Natural killer cell (primary cell): ENCODE measurements around the gene ABI3BP. TPM values are rescaled to one million over a fixed set of nuclear protein-coding genes. Genes with fewer than 3 reads are reported as not detected.

Experiments
- ATAC-seq, 3 donors: fragments of 150-1000 bp in 2 of 3; fragments of 200-7000 bp in 1 of 3; cut with Tn5 transposase; 1 replicate in 1 of 3; 2 replicates in 2 of 3; pipeline ENCODE4 v1.10.0; 2021; ENCODE audit warnings: mild to moderate bottlenecking in 2 of 3, moderate library complexity in 2 of 3
- DNase-seq, 2 donors: peaks; one replicate each; pipeline versions ENCODE4 v3.0.0 to v3.0.0-alpha.2; 2013 to 2021; ENCODE audit warnings: mixed read lengths in 1 of 2
- H3K27ac ChIP-seq: one replicate; pipeline ENCODE4 v1.5.1; 2013; ENCODE audit warnings: mild to moderate bottlenecking, low read length
- H3K27me3 ChIP-seq: one replicate; pipeline ENCODE4 v1.6.1; 2013; ENCODE audit warnings: low read length; ENCODE audit not compliant: control insufficient read depth, insufficient read depth
- H3K36me3 ChIP-seq: one replicate; pipeline ENCODE4 v1.6.1; 2013; ENCODE audit warnings: low read length; ENCODE audit not compliant: control insufficient read depth, insufficient read depth
- H3K4me1 ChIP-seq: one replicate; pipeline ENCODE4 v1.6.1; 2013; ENCODE audit warnings: low read length; ENCODE audit not compliant: control insufficient read depth, insufficient read depth
- H3K4me3 ChIP-seq: one replicate; pipeline ENCODE4 v1.5.1; 2013; ENCODE audit warnings: low read length
- H3K9me3 ChIP-seq: one replicate; pipeline ENCODE4 v1.6.1; 2013; ENCODE audit warnings: low read length; ENCODE audit not compliant: control insufficient read depth, insufficient read depth
- H3K27ac Mint-ChIP-seq, 2 donors: one replicate each; pipeline ENCODE4 v1.8.0; 2022; ENCODE audit warnings: mild to moderate bottlenecking in 2 of 2, mixed read lengths in 2 of 2, moderate library complexity in 1 of 2
- H3K27me3 Mint-ChIP-seq, 2 donors: one replicate each; pipeline ENCODE4 v1.8.0; 2022; ENCODE audit warnings: low read depth in 2 of 2, mixed read lengths in 2 of 2
- H3K36me3 Mint-ChIP-seq: one replicate; pipeline ENCODE4 v1.8.0; 2022; ENCODE audit warnings: mixed read lengths
- H3K4me1 Mint-ChIP-seq, 2 donors: one replicate each; pipeline ENCODE4 v1.8.0; 2022; ENCODE audit warnings: mixed read lengths in 2 of 2
- H3K4me3 Mint-ChIP-seq: one replicate; pipeline ENCODE4 v1.8.0; 2022; ENCODE audit warnings: mild to moderate bottlenecking, moderate library complexity, mixed read lengths
- H3K9me3 Mint-ChIP-seq, 2 donors: one replicate each; pipeline ENCODE4 v1.8.0; 2022; ENCODE audit warnings: mixed read lengths in 2 of 2
- CTCF ChIP-seq: fragments of 200-600 bp; IDR thresholded peaks from one replicate; pipeline ENCODE4 v1.8.0; 2022; ENCODE audit warnings: antibody characterized with exemption
- WGBS: methylation state at CpG from one replicate; pipeline ENCODE4 v1.1.7; 2013; ENCODE audit warnings: missing lambda C conversion rate; ENCODE audit not compliant: insufficient coverage; 5-methylcytosine and 5-hydroxymethylcytosine counted together
- intact Hi-C: fragments of 100-400 bp; cut with micrococcal nuclease; formaldehyde crosslinking; loops from one replicate; pipeline ENCODE4 v1.14.2; 2022
- total RNA-seq, 4 donors: library from RNA; stranded (reverse); fragments of 120-200 nt in 1 of 4; gene quantifications; one replicate each; pipeline versions ENCODE4 v1.2.3 to v1.2.4, GENCODE V29; 2013 to 2022

Gene ABI3BP
- total RNA-seq, 3 donors from 2014 or later (not counting 1 experiment from before 2014, with no cell fraction given), result not detected

- DNase-seq (no peak), ATAC-seq (no peak)
- no peaks in the 10 kb centered on the region for H3K36me3 ChIP-seq
- no CpG with 5 or more reads among the region's 1 CpG for WGBS
- no peak for TF ChIP-seq CTCF
- no peaks in the 10 kb centered on the region for H3K27me3 ChIP-seq
- Mint-ChIP-seq H3K27ac (no peak overlapping the region), H3K36me3 (no peaks in the 10 kb centered on the region), H3K27me3 (no peaks in the 10 kb centered on the region), H3K4me1 (no peaks in the 10 kb centered on the region), H3K9me3 (no peaks in the 10 kb centered on the region), H3K4me3 (no peak overlapping the region)
- intact Hi-C loops, result no loop called here
- H3K27ac ChIP-seq, result no peak overlapping the region
- H3K4me1 ChIP-seq, result no peaks in the 10 kb centered on the region
- H3K4me3 ChIP-seq, result no peak overlapping the region
- no peaks in the 10 kb centered on the region for H3K9me3 ChIP-seq
Measured at GRCh38 chr3:100972867-100973266, 20.4 kb downstream of the ABI3BP start.

DNA sequence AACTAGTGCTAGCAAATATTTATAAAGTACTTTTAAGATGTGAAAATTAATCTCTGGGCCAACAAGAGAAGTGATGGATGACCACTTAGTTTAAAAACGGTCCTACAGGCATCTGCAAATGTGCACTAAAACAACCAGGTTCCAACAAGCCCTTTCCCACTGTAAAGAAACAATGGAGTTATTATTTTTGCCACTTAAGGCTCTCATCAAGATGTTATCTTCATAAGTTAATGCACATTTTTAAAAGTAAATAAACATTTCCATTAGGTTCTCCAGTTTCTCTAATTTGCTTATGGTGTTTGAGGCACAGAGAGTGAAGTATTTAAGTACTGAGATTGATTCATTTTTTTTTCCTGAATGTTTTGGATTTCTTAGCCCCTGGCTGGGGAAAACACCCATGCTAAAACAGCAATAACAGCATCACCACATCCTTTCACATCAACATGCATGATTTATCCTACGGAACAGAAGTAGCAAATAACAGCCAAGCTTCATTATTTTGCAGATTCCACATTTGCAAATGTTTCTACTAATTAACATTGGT is 20.8 kb downstream of the ABI3BP start:
- TF ChIP-seq CTCF, result no peak
- H3K27me3 Mint-ChIP-seq, result no peaks in the 10 kb centered on the region
- no peaks in the 10 kb centered on the region for H3K9me3 ChIP-seq
- H3K36me3 Mint-ChIP-seq, result no peaks in the 10 kb centered on the region
- no peaks in the 10 kb centered on the region for H3K27me3 ChIP-seq
- no peak overlapping the region for H3K4me3 ChIP-seq
- no peaks in the 10 kb centered on the region for H3K9me3 Mint-ChIP-seq
- H3K4me3 Mint-ChIP-seq, result no peak overlapping the region
- no peak for ATAC-seq
- WGBS, result 70% methylated on average over 2 of the region's 2 CpGs
- H3K36me3 ChIP-seq, result no peaks in the 10 kb centered on the region
- no peak overlapping the region for H3K27ac ChIP-seq
- DNase-seq, result no peak
- H3K4me1 ChIP-seq, result no peaks in the 10 kb centered on the region
- H3K4me1 Mint-ChIP-seq, result no peaks in the 10 kb centered on the region
- intact Hi-C loops, result no loop called here
- H3K27ac Mint-ChIP-seq, result no peak overlapping the region

- H3K36me3 Mint-ChIP-seq, result no peaks in the 10 kb centered on the region
- no peaks in the 10 kb centered on the region for H3K27me3 ChIP-seq
- no peaks in the 10 kb centered on the region for H3K4me1 Mint-ChIP-seq
- ATAC-seq (no peak), DNase-seq (no peak)
- H3K9me3 Mint-ChIP-seq, result no peaks in the 10 kb centered on the region
- H3K36me3 ChIP-seq, result no peaks in the 10 kb centered on the region
- H3K27me3 Mint-ChIP-seq, result no peaks in the 10 kb centered on the region
- no peak overlapping the region for H3K27ac Mint-ChIP-seq
- H3K4me1 ChIP-seq, result no peaks in the 10 kb centered on the region
- intact Hi-C loops, result no loop called here
- H3K4me3 Mint-ChIP-seq, result no peak overlapping the region
- H3K4me3 ChIP-seq, result no peak overlapping the region
- H3K27ac ChIP-seq, result no peak overlapping the region
- no peaks in the 10 kb centered on the region for H3K9me3 ChIP-seq
- TF ChIP-seq CTCF, result no peak
- WGBS, result 92% methylated on average over 2 of the region's 2 CpGs
Measured at GRCh38 chr3:100971798-100972197, 21.4 kb downstream of the ABI3BP start.

- 82% methylated on average over 6 of the region's 6 CpGs for WGBS
- H3K36me3 ChIP-seq, result no peaks in the 10 kb centered on the region
- no peaks in the 10 kb centered on the region for H3K4me1 Mint-ChIP-seq
- H3K36me3 Mint-ChIP-seq, result no peaks in the 10 kb centered on the region
- no peak for TF ChIP-seq CTCF
- peaks cover 0 to under 1% of the 10 kb centered on the region in 2 donors for H3K9me3 Mint-ChIP-seq
- H3K9me3 ChIP-seq, result no peaks in the 10 kb centered on the region
- no peaks in the 10 kb centered on the region for H3K27me3 ChIP-seq
- H3K4me3 Mint-ChIP-seq, result no peak overlapping the region
- ATAC-seq, result no peak
- H3K27ac ChIP-seq, result no peak overlapping the region
- no peak overlapping the region for H3K27ac Mint-ChIP-seq
- H3K4me1 ChIP-seq, result no peaks in the 10 kb centered on the region
- intact Hi-C loops, result no loop called here
- H3K27me3 Mint-ChIP-seq, result no peaks in the 10 kb centered on the region
- H3K4me3 ChIP-seq, result no peak overlapping the region
- DNase-seq, result no peak
Measured at GRCh38 chr3:100970477-100970990, 22.7 kb downstream of the ABI3BP start.
